Panc1 (cell line): ENCODE results near the gene LRP2. TPM values are rescaled to one million over a fixed set of nuclear protein-coding genes. Genes with fewer than 3 reads are reported as not detected.

Experiments
- ATAC-seq: fragments of 200-7000 bp; cut with Tn5 transposase; 2 replicates; pipeline ENCODE4 v1.9.1; 2020; ENCODE audit warnings: mild to moderate bottlenecking, moderate library complexity
- BruUV-seq: library from RNA; stranded (reverse); fragments of 400-500 nt; replicated peaks from 2 replicates; lab custom pipeline; 2021; lab: Mats Ljungman, UMichigan
- CTCF ChIA-PET: fragments of 300-600 bp; sonication (Branson Sonifier 250); formaldehyde crosslinking; loops from one replicate; lab custom pipeline; 2022; ENCODE audit warnings: antibody characterized with exemption; lab: Charles Lee
- POLR2A ChIA-PET: fragments of 300-600 bp; sonication (Branson Sonifier 250); formaldehyde crosslinking; loops from one replicate; lab custom pipeline; 2022; ENCODE audit warnings: antibody characterized with exemption; lab: Charles Lee
- DNase-seq: peaks from one replicate; pipeline ENCODE4 v3.0.0-alpha.2; 2010; ENCODE audit warnings: low read depth, low spot score
- H3K27ac ChIP-seq: 2 replicates; pipeline ENCODE4 v1.5.1; 2011; ENCODE audit warnings: mild to moderate bottlenecking, low read length, inconsistent platforms
- H3K27me3 ChIP-seq: fragments of 200-500 bp; sonication (Bioruptor generic); 2 replicates; pipeline ENCODE4 v1.6.0; 2014; ENCODE audit warnings: low read length, inconsistent platforms; ENCODE audit not compliant: control insufficient read depth, insufficient read depth
- H3K36me3 ChIP-seq: fragments of 200-500 bp; sonication (Bioruptor generic); 2 replicates; pipeline ENCODE4 v1.5.1; 2014; ENCODE audit warnings: inconsistent platforms, mild to moderate bottlenecking, low read length, moderate library complexity; ENCODE audit not compliant: control insufficient read depth, insufficient read depth
- H3K4me1 ChIP-seq: 2 replicates; pipeline ENCODE4 v1.5.1; 2011; ENCODE audit warnings: inconsistent platforms, mild to moderate bottlenecking, low read length, moderate library complexity; ENCODE audit not compliant: control insufficient read depth, insufficient read depth
- H3K4me3 ChIP-seq, 2 experiments: 2 replicates each; pipeline ENCODE4 v1.5.1; 2011 to 2012; ENCODE audit warnings: low read depth in 2 of 2, low read length in 2 of 2, mild to moderate bottlenecking in 2 of 2, inconsistent platforms in 1 of 2, moderate library complexity in 1 of 2
- H3K9me3 ChIP-seq: fragments of 200-500 bp; sonication (Bioruptor generic); 2 replicates; pipeline ENCODE4 v1.5.1; 2014; ENCODE audit warnings: low read depth, mild to moderate bottlenecking, inconsistent platforms, low read length, moderate library complexity; ENCODE audit not compliant: control insufficient read depth, insufficient read depth
- POLR2AphosphoS5 ChIP-seq: IDR thresholded peaks from 2 replicates; pipeline ENCODE4 v1.6.1; 2012; ENCODE audit warnings: mild to moderate bottlenecking, low read depth, low read length, moderate library complexity
- SIN3A ChIP-seq: IDR thresholded peaks from 2 replicates; pipeline ENCODE4 v1.6.1; 2012; ENCODE audit warnings: low read depth, mild to moderate bottlenecking, low read length, moderate library complexity, borderline replicate concordance; ENCODE audit not compliant: insufficient read depth
- TCF7L2 ChIP-seq: IDR thresholded peaks from 2 replicates; pipeline ENCODE4 v1.6.1; 2011; ENCODE audit warnings: mild to moderate bottlenecking, low read depth, low read length, inconsistent platforms
- in situ Hi-C: cut with HindIII; loops from 2 replicates; pipeline ENCODE4 v1.10.0; 2016; ENCODE audit warnings: low sequenced_read_pairs, low pct_unique_long_range_greater_than_20kb
- intact Hi-C: fragments of 100-400 bp; cut with micrococcal nuclease; formaldehyde crosslinking; loops from one replicate; pipeline ENCODE4 v1.10.0; 2022; ENCODE audit not compliant: unreplicated experiment
- total RNA-seq: library from RNA; stranded (reverse); gene quantifications from one replicate; pipeline ENCODE4 v1.2.1, GENCODE V29; 2021; ENCODE audit not compliant: unreplicated experiment
- TF ChIP-seq, protein P1 (sequence below): fragments of 450-650 bp; IDR thresholded peaks from 2 replicates; pipeline ENCODE4 v1.5.1; 2017; ENCODE audit warnings: mild to moderate bottlenecking
- TF ChIP-seq, protein P2 (sequence below), 2 experiments: IDR thresholded peaks; 2 replicates each; pipeline ENCODE4 v1.6.1; 2011 to 2012; ENCODE audit warnings: low read depth in 2 of 2, control low read depth in 1 of 2, low read length in 1 of 2, mild to moderate bottlenecking in 1 of 2, moderate library complexity in 1 of 2; ENCODE audit not compliant: insufficient read depth in 1 of 2

Gene LRP2
- total RNA-seq, 1 experiment from 2014 or later: 0.10 TPM

DNA sequence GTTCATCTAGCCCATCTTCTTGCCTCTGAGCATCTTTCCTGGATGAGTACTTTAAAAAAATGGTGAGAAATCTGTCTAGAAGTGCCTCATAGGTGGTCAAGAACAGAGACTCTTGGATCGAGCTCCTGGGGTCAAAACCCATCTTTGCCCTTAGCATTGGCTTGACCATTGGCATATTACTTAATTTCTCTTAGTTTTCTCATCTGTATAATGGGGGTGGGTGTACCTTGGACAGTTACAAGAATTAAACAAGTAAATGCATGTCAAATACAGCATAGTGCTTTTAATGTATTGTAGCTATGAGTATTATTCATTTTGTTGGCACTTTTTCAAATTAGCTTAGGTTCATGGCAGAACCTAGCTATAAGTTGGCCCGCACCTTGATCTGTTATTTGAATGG is 256.2 kb downstream of the LRP2 start:
- CTCF ChIA-PET: no interaction called here
- TF ChIP-seq SIN3A (no peak), POLR2AphosphoS5 (no peak), TCF7L2 (no peak)
- TF ChIP-seq, protein P1, sequence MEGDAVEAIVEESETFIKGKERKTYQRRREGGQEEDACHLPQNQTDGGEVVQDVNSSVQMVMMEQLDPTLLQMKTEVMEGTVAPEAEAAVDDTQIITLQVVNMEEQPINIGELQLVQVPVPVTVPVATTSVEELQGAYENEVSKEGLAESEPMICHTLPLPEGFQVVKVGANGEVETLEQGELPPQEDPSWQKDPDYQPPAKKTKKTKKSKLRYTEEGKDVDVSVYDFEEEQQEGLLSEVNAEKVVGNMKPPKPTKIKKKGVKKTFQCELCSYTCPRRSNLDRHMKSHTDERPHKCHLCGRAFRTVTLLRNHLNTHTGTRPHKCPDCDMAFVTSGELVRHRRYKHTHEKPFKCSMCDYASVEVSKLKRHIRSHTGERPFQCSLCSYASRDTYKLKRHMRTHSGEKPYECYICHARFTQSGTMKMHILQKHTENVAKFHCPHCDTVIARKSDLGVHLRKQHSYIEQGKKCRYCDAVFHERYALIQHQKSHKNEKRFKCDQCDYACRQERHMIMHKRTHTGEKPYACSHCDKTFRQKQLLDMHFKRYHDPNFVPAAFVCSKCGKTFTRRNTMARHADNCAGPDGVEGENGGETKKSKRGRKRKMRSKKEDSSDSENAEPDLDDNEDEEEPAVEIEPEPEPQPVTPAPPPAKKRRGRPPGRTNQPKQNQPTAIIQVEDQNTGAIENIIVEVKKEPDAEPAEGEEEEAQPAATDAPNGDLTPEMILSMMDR: no peak
- TF ChIP-seq, protein P2, sequence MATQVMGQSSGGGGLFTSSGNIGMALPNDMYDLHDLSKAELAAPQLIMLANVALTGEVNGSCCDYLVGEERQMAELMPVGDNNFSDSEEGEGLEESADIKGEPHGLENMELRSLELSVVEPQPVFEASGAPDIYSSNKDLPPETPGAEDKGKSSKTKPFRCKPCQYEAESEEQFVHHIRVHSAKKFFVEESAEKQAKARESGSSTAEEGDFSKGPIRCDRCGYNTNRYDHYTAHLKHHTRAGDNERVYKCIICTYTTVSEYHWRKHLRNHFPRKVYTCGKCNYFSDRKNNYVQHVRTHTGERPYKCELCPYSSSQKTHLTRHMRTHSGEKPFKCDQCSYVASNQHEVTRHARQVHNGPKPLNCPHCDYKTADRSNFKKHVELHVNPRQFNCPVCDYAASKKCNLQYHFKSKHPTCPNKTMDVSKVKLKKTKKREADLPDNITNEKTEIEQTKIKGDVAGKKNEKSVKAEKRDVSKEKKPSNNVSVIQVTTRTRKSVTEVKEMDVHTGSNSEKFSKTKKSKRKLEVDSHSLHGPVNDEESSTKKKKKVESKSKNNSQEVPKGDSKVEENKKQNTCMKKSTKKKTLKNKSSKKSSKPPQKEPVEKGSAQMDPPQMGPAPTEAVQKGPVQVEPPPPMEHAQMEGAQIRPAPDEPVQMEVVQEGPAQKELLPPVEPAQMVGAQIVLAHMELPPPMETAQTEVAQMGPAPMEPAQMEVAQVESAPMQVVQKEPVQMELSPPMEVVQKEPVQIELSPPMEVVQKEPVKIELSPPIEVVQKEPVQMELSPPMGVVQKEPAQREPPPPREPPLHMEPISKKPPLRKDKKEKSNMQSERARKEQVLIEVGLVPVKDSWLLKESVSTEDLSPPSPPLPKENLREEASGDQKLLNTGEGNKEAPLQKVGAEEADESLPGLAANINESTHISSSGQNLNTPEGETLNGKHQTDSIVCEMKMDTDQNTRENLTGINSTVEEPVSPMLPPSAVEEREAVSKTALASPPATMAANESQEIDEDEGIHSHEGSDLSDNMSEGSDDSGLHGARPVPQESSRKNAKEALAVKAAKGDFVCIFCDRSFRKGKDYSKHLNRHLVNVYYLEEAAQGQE (IDR thresholded peaks at IDR 0.05; ENCODE audit: insufficient read depth in 1 of 2, low read depth in 2 of 2, low read length in 1 of 2): no peak
- no peak overlapping the region for H3K27ac ChIP-seq
- H3K9me3 ChIP-seq: no peaks in the 10 kb centered on the region
- POLR2A ChIA-PET: no interaction called here
- peaks cover 2% of the 10 kb centered on the region; the same call in 1 of the 2 replicates for H3K27me3 ChIP-seq
- H3K4me1 ChIP-seq: no peaks in the 10 kb centered on the region; the same call in 1 of the 2 replicates
- no peak overlapping the region for H3K4me3 ChIP-seq
- in situ Hi-C loops (no loop called here), intact Hi-C loops (loop anchor here (10.0 kb wide), 1 partner anchor 141 kb away; no protein-coding TSS in a partner anchor)
- no peak for DNase-seq
- BruUV-seq: no TSS peak
- no peaks in the 10 kb centered on the region for H3K36me3 ChIP-seq
- no peak for ATAC-seq

DNA sequence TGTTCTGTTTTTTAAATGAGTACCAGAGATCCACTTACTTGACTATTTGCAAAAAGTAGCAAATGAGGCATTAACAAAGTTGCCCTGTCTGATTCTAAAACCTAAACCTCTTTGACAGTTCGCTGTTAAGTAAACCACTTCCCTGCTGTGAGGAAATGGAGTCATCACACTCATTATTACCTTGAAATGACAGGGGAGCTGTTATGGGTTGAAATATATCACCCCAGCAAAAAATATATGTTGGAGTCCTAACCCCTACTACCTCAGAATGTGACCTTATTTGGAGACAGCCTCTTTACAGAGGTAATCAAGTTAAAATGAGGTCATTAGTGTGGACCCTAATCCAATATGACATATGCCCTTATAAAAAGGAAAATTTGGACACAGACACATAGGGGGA is 256.9 kb downstream of the LRP2 start:
- H3K27me3 ChIP-seq: peaks cover 2% of the 10 kb centered on the region; the same call in 1 of the 2 replicates
- H3K36me3 ChIP-seq: no peaks in the 10 kb centered on the region
- intact Hi-C loops (loop anchor here (10.0 kb wide), 1 partner anchor 141 kb away; no protein-coding TSS in a partner anchor), in situ Hi-C loops (no loop called here)
- no peak overlapping the region for H3K27ac ChIP-seq
- DNase-seq: no peak
- TF ChIP-seq, protein P1: no peak
- TF ChIP-seq POLR2AphosphoS5 (no peak), TCF7L2 (no peak), SIN3A (no peak)
- TF ChIP-seq, protein P2 (IDR thresholded peaks at IDR 0.05; ENCODE audit: insufficient read depth in 1 of 2, low read depth in 2 of 2, low read length in 1 of 2): no peak
- POLR2A ChIA-PET: no interaction called here
- H3K4me1 ChIP-seq: no peaks in the 10 kb centered on the region; the same call in 1 of the 2 replicates
- no peak overlapping the region for H3K4me3 ChIP-seq
- BruUV-seq: no TSS peak
- no peaks in the 10 kb centered on the region for H3K9me3 ChIP-seq
- ATAC-seq: no peak
- CTCF ChIA-PET: no interaction called here
